K562 (cell line): ENCODE results near the gene PTGER4. TPM values are rescaled to one million over a fixed set of nuclear protein-coding genes. Genes with fewer than 3 reads are reported as not detected.
"Not testable (repeated sequence)": the region's sequence is repeated elsewhere in the genome, so short reads cannot be mapped to it uniquely, and the experiment has no call there.

Experiments used
- ATAC-seq: fragments of 200-7000 bp; cut with Tn5 transposase; 3 replicates; pipeline ENCODE4 v1.9.1; 2020; ENCODE audit warnings: moderate library complexity
- BruUV-seq: library from RNA; stranded (reverse); fragments of 400-500 nt; replicated peaks from 2 replicates; lab custom pipeline; 2021; lab: Mats Ljungman, UMichigan
- CTCF ChIA-PET: fragments of 300-600 bp; formaldehyde crosslinking; extraction: SDS; loops from one replicate; lab custom pipeline; 2021; ENCODE audit warnings: low intra/inter-chr PET ratio; lab: Yijun Ruan, JAX
- POLR2A ChIA-PET: fragments of 300-600, 350-650 bp; sonication (Branson Sonifier 250); formaldehyde crosslinking; extraction: SDS; loops from one replicate; lab custom pipeline; 2021; ENCODE audit warnings: antibody characterized with exemption, inconsistent platforms; lab: Yijun Ruan, JAX
- DNase-seq, 4 experiments: peaks; one replicate each; pipeline versions ENCODE4 v3.0.0 to v3.0.0-alpha.2; 2011 to 2018; ENCODE audit warnings: low spot score in 3 of 4, mixed read lengths in 3 of 4; ENCODE audit errors: extremely low read depth in 1 of 4
- FAIRE-seq: peaks from 2 replicates; lab custom pipeline; 2011; peaks lifted over from hg19 to GRCh38; lab: Jason Lieb, UNC
- H2AFZ ChIP-seq: 2 replicates; pipeline ENCODE4 v1.6.0; 2011; ENCODE audit warnings: low read depth, low read length, control low read depth, inconsistent platforms
- H3K27ac ChIP-seq: fragments of 200-600 bp; 3 replicates; pipeline ENCODE4 v1.8.0; 2011; ENCODE audit warnings: low read depth, mild to moderate bottlenecking, control low read depth, inconsistent platforms, low read length, moderate library complexity, mixed read lengths; ENCODE audit errors: extremely low read depth
- H3K27me3 ChIP-seq, 2 experiments: fragments of 300-600 bp in 1 of 2; 2 replicates in 1 of 2; 3 replicates in 1 of 2; pipeline versions ENCODE4 v1.6.0 to v1.8.0; 2011; ENCODE audit warnings: inconsistent platforms in 2 of 2, low read length in 2 of 2, mild to moderate bottlenecking in 1 of 2, mixed read lengths in 1 of 2, moderate library complexity in 1 of 2; ENCODE audit not compliant: control insufficient read depth in 2 of 2, insufficient read depth in 2 of 2
- H3K36me3 ChIP-seq: fragments of 300-600 bp; 3 replicates; pipeline ENCODE4 v1.8.0; 2011; ENCODE audit warnings: mild to moderate bottlenecking, low read length, inconsistent platforms; ENCODE audit not compliant: control insufficient read depth, insufficient read depth
- H3K4me1 ChIP-seq, 2 experiments: fragments of 200-600 bp in 1 of 2; replicated peaks in 1 of 2; 2 replicates in 1 of 2; 3 replicates in 1 of 2; pipeline versions ENCODE4 v1.5.1 to v1.8.0; 2011; ENCODE audit warnings: inconsistent platforms in 2 of 2, low read length in 2 of 2, mild to moderate bottlenecking in 1 of 2, mixed read lengths in 1 of 2, moderate library complexity in 1 of 2; ENCODE audit not compliant: control insufficient read depth in 2 of 2, insufficient read depth in 2 of 2
- H3K4me2 ChIP-seq: 2 replicates; pipeline ENCODE4 v1.6.1; 2011; ENCODE audit warnings: low read length, control low read depth, inconsistent platforms, mixed read lengths; ENCODE audit not compliant: insufficient read depth
- H3K4me3 ChIP-seq: fragments of 200-600 bp; sonication (generic), shearing (Covaris generic); 2 replicates; pipeline ENCODE4 v1.5.1; 2016; ENCODE audit warnings: control low read depth, inconsistent platforms
- H3K79me2 ChIP-seq: fragments of 200-600 bp; 3 replicates; pipeline ENCODE4 v1.8.0; 2011; ENCODE audit warnings: low read length, inconsistent platforms; ENCODE audit not compliant: control insufficient read depth, insufficient read depth
- H3K9ac ChIP-seq, 2 experiments: 2 replicates each; pipeline versions ENCODE4 v1.6.0 to v1.6.1; 2011; ENCODE audit warnings: low read depth in 2 of 2, low read length in 2 of 2, control low read depth in 1 of 2, inconsistent platforms in 1 of 2, mild to moderate bottlenecking in 1 of 2, mixed read lengths in 1 of 2; ENCODE audit not compliant: insufficient read depth in 1 of 2
- H3K9me1 ChIP-seq: one replicate; pipeline ENCODE4 v1.6.0; 2011; ENCODE audit warnings: inconsistent platforms, mild to moderate bottlenecking, low read length, moderate library complexity; ENCODE audit not compliant: control insufficient read depth, insufficient read depth
- H3K9me3 ChIP-seq: replicated peaks from 2 replicates; pipeline ENCODE4 v1.5.1; 2011; ENCODE audit warnings: low read depth, low read length, inconsistent platforms; ENCODE audit not compliant: control insufficient read depth, insufficient read depth
- H4K20me1 ChIP-seq: replicated peaks from 2 replicates; pipeline ENCODE4 v1.6.1; 2011; ENCODE audit warnings: low read length, inconsistent platforms, mixed read lengths; ENCODE audit not compliant: control insufficient read depth, insufficient read depth
- BACH1 ChIP-seq: fragments of 200-800 bp; sonication (Bioruptor generic); IDR thresholded peaks from 2 replicates; pipeline ENCODE4 v1.6.1; 2016; ENCODE audit warnings: missing genetic modification characterization, missing compliant biosample characterization
- CBFB ChIP-seq: sonication (generic); formaldehyde crosslinking; IDR thresholded peaks from 2 replicates; pipeline ENCODE4 v1.4.0; 2020; ENCODE audit warnings: mild to moderate bottlenecking, missing genetic modification reagents
- MXI1 ChIP-seq: IDR thresholded peaks from 2 replicates; pipeline ENCODE4 v1.6.1; 2011; ENCODE audit warnings: low read depth, mild to moderate bottlenecking, improper control_type of control experiment, low read length
- SETDB1 ChIP-seq: IDR thresholded peaks from one replicate; pipeline ENCODE4 v1.6.1; 2012; ENCODE audit warnings: low read length, control low read depth, inconsistent platforms
- SMAD3 ChIP-seq: fragments of 450-650 bp; formaldehyde crosslinking; conservative IDR thresholded peaks from 2 replicates; pipeline ENCODE4 v1.4.0; 2020; ENCODE audit warnings: mild to moderate bottlenecking
- ZNF282 ChIP-seq: sonication (generic); formaldehyde crosslinking; IDR thresholded peaks from 2 replicates; pipeline ENCODE4 v1.8.1; 2023; ENCODE audit warnings: missing genetic modification reagents
- WGBS: fragments of 100-300 bp; shearing (Covaris generic); methylation state at CpG from one replicate; pipeline ENCODE4 v1.1.6; 2016; ENCODE audit warnings: low coverage, mixed read lengths; ENCODE audit not compliant: insufficient coverage; ENCODE audit errors: missing lambda C conversion rate; 5-methylcytosine and 5-hydroxymethylcytosine counted together
- in situ Hi-C: fragments of 300-500 bp; cut with MboI; formaldehyde crosslinking; loops from 4 replicates; pipeline ENCODE4 v1.15.0; 2018; ENCODE audit warnings: inconsistent platforms, mixed read lengths
- intact Hi-C: fragments of 100-400 bp; cut with micrococcal nuclease; formaldehyde crosslinking; loops from 2 replicates; pipeline ENCODE4 v1.14.2; 2022
- polyA plus RNA-seq, 8 experiments: library from polyadenylated mRNA; depleted of rRNA in 4 of 8; stranded (reverse) in 5 of 8; unstranded in 3 of 8; fragments of >200 nt; fragmentation: Nextera tagmentation in 2 of 8; fragmentation: Illumina TruSeq in 1 of 8; extraction: Ambion mirVana in 2 of 8; extraction: Trizol in 1 of 8; gene quantifications; 2 replicates each; pipeline versions ENCODE4 v1.2.1 to v1.2.3, GENCODE V29; 2011 to 2014; ENCODE audit warnings: inconsistent platforms in 1 of 8, missing spikeins in 1 of 8
- total RNA-seq, 7 experiments: library from RNA; depleted of rRNA in 6 of 7; stranded (reverse); fragments of >200 nt in 6 of 7; fragmentation: Illumina TruSeq in 2 of 7; extraction: Trizol in 2 of 7; gene quantifications; 2 replicates each; pipeline versions ENCODE4 v1.2.1 to v1.2.3, GENCODE V29; 2011 to 2021; ENCODE audit warnings: low replicate concordance in 1 of 7
- TF ChIP-seq, protein P1 (sequence below): IDR thresholded peaks from 2 replicates; pipeline ENCODE4 v1.6.1; 2016; ENCODE audit warnings: missing genetic modification characterization, missing compliant biosample characterization

The PTGER4 gene
- total and polyA plus RNA-seq, 9 of the 15 experiments (the other 6 are each of a cell fraction or from before 2014, with no cell fraction given): 0.31 TPM; not detected in 8

DNA sequence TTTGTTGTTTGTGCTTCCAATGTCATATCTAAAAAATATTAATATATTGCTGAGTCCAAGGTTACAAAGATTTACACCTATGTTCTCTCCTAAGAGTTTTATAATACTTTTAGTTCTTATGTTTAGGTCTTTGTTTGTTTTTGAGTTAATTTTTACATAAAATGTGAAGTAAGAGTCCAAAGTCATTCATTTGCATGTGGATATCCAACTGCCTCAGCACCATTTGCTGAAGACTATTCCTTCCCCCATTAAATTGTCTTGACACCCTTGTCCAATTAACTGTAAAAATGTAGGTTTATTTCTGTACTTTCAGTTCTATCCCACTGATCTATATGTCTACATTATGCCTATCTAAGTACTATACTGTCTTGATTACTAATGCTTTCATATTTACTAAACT, 40.4 kb downstream of the PTGER4 start (continued):
- TF ChIP-seq, protein P1, sequence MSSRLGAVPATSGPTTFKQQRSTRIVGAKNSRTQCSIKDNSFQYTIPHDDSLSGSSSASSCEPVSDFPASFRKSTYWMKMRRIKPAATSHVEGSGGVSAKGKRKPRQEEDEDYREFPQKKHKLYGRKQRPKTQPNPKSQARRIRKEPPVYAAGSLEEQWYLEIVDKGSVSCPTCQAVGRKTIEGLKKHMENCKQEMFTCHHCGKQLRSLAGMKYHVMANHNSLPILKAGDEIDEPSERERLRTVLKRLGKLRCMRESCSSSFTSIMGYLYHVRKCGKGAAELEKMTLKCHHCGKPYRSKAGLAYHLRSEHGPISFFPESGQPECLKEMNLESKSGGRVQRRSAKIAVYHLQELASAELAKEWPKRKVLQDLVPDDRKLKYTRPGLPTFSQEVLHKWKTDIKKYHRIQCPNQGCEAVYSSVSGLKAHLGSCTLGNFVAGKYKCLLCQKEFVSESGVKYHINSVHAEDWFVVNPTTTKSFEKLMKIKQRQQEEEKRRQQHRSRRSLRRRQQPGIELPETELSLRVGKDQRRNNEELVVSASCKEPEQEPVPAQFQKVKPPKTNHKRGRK (tag): no peak
- TF ChIP-seq BACH1 (tag): no peak
- no peak for TF ChIP-seq SMAD3 (CRISPR knock-in tag)
- no peak for TF ChIP-seq CBFB (CRISPR knock-in tag)
- TF ChIP-seq SETDB1: no peak
- TF ChIP-seq ZNF282 (CRISPR knock-in tag): no peak
- no peak for TF ChIP-seq MXI1

DNA sequence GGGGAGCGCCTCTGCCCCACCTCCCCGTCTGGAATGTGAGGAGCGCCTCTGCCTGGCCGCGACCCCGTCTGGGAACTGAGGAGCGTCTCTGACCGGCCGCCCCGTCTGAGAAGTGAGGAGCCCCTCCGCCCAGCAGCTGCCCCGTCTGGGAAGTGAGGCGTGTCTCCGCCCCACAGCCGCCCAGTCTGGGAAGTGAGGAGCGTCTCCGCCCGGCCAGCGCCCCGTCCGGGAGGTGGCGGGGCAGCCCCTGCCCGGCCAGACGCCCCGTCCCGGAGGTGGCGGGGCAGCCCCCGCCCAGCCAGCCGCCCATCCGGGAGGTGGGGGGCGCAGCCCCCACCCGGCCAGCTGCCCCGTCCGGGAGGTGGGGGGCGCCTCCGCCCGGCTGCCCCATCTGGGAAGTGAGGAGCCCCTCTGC, 42.8 kb downstream of the PTGER4 start:
- H3K79me2 ChIP-seq, ATAC-seq, DNase-seq, H3K27me3 ChIP-seq, H3K4me1 ChIP-seq, H3K9ac ChIP-seq, H2AFZ ChIP-seq, H3K27ac ChIP-seq, H3K9me1 ChIP-seq, BruUV-seq, H3K36me3 ChIP-seq, H3K4me3 ChIP-seq, H3K9me3 ChIP-seq, H3K4me2 ChIP-seq, CTCF ChIA-PET, FAIRE-seq, intact Hi-C loops, in situ Hi-C loops, H4K20me1 ChIP-seq, POLR2A ChIA-PET: not testable (repeated sequence)
- 100% methylated on average over 12 of the region's 37 CpGs for WGBS
